Measurements from ENCODE around the gene AIFM1. TPM values are rescaled to one million over a fixed set of nuclear protein-coding genes. Genes with fewer than 3 reads are reported as not detected.

The AIFM1 gene
- total and polyA plus RNA-seq, 7 donors: 48.6 to 61.6 (median 57.3) TPM

GRCh38 chrX:130172127-130172845 is 6.6 kb upstream of the AIFM1 start:
- DNase-seq: no peak
- Histone ChIP-seq H3K9me3 (no peaks in the 10 kb centered on the region), H3K27ac (no peak overlapping the region), H3K4me3 (peak overlapping the region; percentile 64), H3K36me3 (ENCODE audit: insufficient read depth in 1 of 2, low read depth in 1 of 2) (no peaks in the 10 kb centered on the region), H3K4me1 (no peaks in the 10 kb centered on the region), H3K27me3 (ENCODE audit: insufficient read depth in 3 of 3, low read length in 2 of 3) (peaks cover 0 to 4% (median 0%) of the 10 kb centered on the region in 3 donors)
- WGBS, 3 donors: 22 to 50% (median 23%) methylated on average over 13 to 34 of the region's 34 CpGs
- intact Hi-C loops (cut with DNase I): loop anchor here in 1 of 2 donors (5.0 kb wide), 1 partner anchor 75 kb away; no protein-coding TSS in a partner anchor
- TF ChIP-seq CTCF (IDR thresholded peaks at IDR 0.05): no peak
- ATAC-seq: no peak

GRCh38 chrX:130171446-130172126 is 5.9 kb upstream of the AIFM1 start, which contains the start of gene RAB33A:
Gene RAB33A, plus strand, starts transcription at chrX:130171962. Its CDS starts 101 bp downstream, at chrX:130172063.
- no peak within 1 kb of the TSS for H3K27ac ChIP-seq
- DNase-seq (peak in 1 of 2 donors; percentile 21), ATAC-seq (peak; percentile 13 to 65 (median 40))
- H3K27me3 ChIP-seq (ENCODE audit: insufficient read depth in 3 of 3, low read length in 2 of 3): peaks cover 0 to 4% (median 0%) of the 10 kb centered on the region in 3 donors
- no peaks in the 10 kb centered on the region for H3K9me3 ChIP-seq
- peak within 1 kb of the TSS; percentile 64 for H3K4me3 ChIP-seq
- no peaks in the 10 kb centered on the region for H3K4me1 ChIP-seq
- H3K36me3 ChIP-seq (ENCODE audit: insufficient read depth in 1 of 2, low read depth in 1 of 2): no peaks in the 10 kb centered on the region
- intact Hi-C loops (cut with DNase I): loop anchor here in 1 of 2 donors (5.0 kb wide), 1 partner anchor 74 kb away; no protein-coding TSS in a partner anchor
- no peak for TF ChIP-seq CTCF (IDR thresholded peaks at IDR 0.05)
- 0 to 47% (median 1%) methylated on average over 12 to 58 of the region's 61 CpGs for WGBS, 3 donors

- peak in 1 of 2 donors; percentile 37 for DNase-seq
- H3K27me3 ChIP-seq (ENCODE audit: insufficient read depth in 3 of 3, low read length in 2 of 3): peaks cover 0 to 4% (median 0%) of the 10 kb centered on the region in 3 donors
- ATAC-seq: peak; percentile 25 to 58 (median 42)
- no peak for TF ChIP-seq CTCF (IDR thresholded peaks at IDR 0.05)
- no peaks in the 10 kb centered on the region for H3K9me3 ChIP-seq
- H3K4me3 ChIP-seq: peak overlapping the region; percentile 64
- intact Hi-C loops (cut with DNase I): loop anchor here in 1 of 2 donors (5.0 kb wide), 1 partner anchor 74 kb away; no protein-coding TSS in a partner anchor
- 1 to 42% (median 2%) methylated on average over 16 to 36 of the region's 36 CpGs for WGBS, 3 donors
- no peak overlapping the region for H3K27ac ChIP-seq
- no peaks in the 10 kb centered on the region for H3K4me1 ChIP-seq
- no peaks in the 10 kb centered on the region for H3K36me3 ChIP-seq (ENCODE audit: insufficient read depth in 1 of 2, low read depth in 1 of 2)
Measured at GRCh38 chrX:130170752-130171445, 5.3 kb upstream of the AIFM1 start.

- DNase-seq (no peak), ATAC-seq (no peak)
- peaks cover 0 to 4% (median 0%) of the 10 kb centered on the region in 3 donors for H3K27me3 ChIP-seq (ENCODE audit: insufficient read depth in 3 of 3, low read length in 2 of 3)
- no peak for TF ChIP-seq CTCF (IDR thresholded peaks at IDR 0.05)
- H3K36me3 ChIP-seq (ENCODE audit: insufficient read depth in 1 of 2, low read depth in 1 of 2): no peaks in the 10 kb centered on the region
- intact Hi-C loops (cut with DNase I): no loop called here
- peak overlapping the region; percentile 88 for H3K27ac ChIP-seq
- 55 to 67% (median 65%) methylated on average over 4 of the region's 4 CpGs for WGBS, 3 donors
- peaks cover 6% of the 10 kb centered on the region for H3K4me1 ChIP-seq
- H3K4me3 ChIP-seq: peak overlapping the region; percentile 77
- no peaks in the 10 kb centered on the region for H3K9me3 ChIP-seq
Measured at GRCh38 chrX:130167040-130167439, 1.4 kb upstream of the AIFM1 start.
